CD14-positive monocyte (primary cell): ENCODE measurements around the gene ZNF776. TPM values are rescaled to one million over a fixed set of nuclear protein-coding genes. Genes with fewer than 3 reads are reported as not detected.

Experiments used
- DNase-seq, 3 donors: peaks; one replicate each; pipeline ENCODE4 v3.0.0-alpha.2; 2011 to 2022
- H2AFZ ChIP-seq: 2 replicates; pipeline ENCODE4 v1.6.0; 2012; ENCODE audit warnings: mild to moderate bottlenecking, low read depth, low read length, inconsistent platforms; ENCODE audit not compliant: insufficient read depth, poor library complexity, severe bottlenecking
- H3K27ac ChIP-seq, 2 donors: 1 replicate in 1 of 2; 2 replicates in 1 of 2; pipeline ENCODE4 v1.5.1; 2012 to 2013; ENCODE audit warnings: low read length in 2 of 2, control low read depth in 1 of 2, inconsistent platforms in 1 of 2, low read depth in 1 of 2, mild to moderate bottlenecking in 1 of 2
- H3K27me3 ChIP-seq, 2 donors: one replicate each; pipeline versions ENCODE4 v1.6.0 to v1.6.1; 2011 to 2013; ENCODE audit warnings: low read length in 2 of 2; ENCODE audit not compliant: control insufficient read depth in 2 of 2, insufficient read depth in 2 of 2
- H3K36me3 ChIP-seq, 2 donors: replicated peaks in 1 of 2; 1 replicate in 1 of 2; 2 replicates in 1 of 2; pipeline versions ENCODE4 v1.5.1 to v1.6.1; 2012 to 2013; ENCODE audit warnings: low read length in 2 of 2, control low read depth in 1 of 2, inconsistent platforms in 1 of 2, mild to moderate bottlenecking in 1 of 2; ENCODE audit not compliant: insufficient read depth in 2 of 2, control insufficient read depth in 1 of 2
- H3K4me1 ChIP-seq, 2 donors: 1 replicate in 1 of 2; 2 replicates in 1 of 2; pipeline versions ENCODE4 v1.5.1 to v1.6.1; 2012 to 2013; ENCODE audit warnings: low read length in 2 of 2, control low read depth in 1 of 2, inconsistent platforms in 1 of 2, mild to moderate bottlenecking in 1 of 2, moderate library complexity in 1 of 2; ENCODE audit not compliant: insufficient read depth in 2 of 2, control insufficient read depth in 1 of 2
- H3K4me2 ChIP-seq: replicated peaks from 2 replicates; pipeline ENCODE3; 2012; ENCODE audit warnings: low read length, moderate library complexity, mild to moderate bottlenecking; ENCODE audit not compliant: poor library complexity, severe bottlenecking; ENCODE audit errors: extremely low read depth
- H3K4me3 ChIP-seq, 3 experiments: fragments of 200-600 bp in 1 of 3; sonication (generic) in 1 of 3; replicated peaks in 1 of 3; 1 replicate in 2 of 3; 2 replicates in 1 of 3; pipeline ENCODE4 v1.5.1; 2011 to 2013; ENCODE audit warnings: low read length in 3 of 3, mild to moderate bottlenecking in 3 of 3, control low read depth in 2 of 3, low read depth in 2 of 3, inconsistent platforms in 1 of 3, moderate library complexity in 1 of 3
- H3K79me2 ChIP-seq: 2 replicates; pipeline ENCODE4 v1.6.0; 2012; ENCODE audit warnings: mild to moderate bottlenecking, control low read depth, inconsistent platforms, low read length, moderate library complexity; ENCODE audit not compliant: insufficient read depth
- H3K9ac ChIP-seq: 2 replicates; pipeline ENCODE4 v1.6.0; 2017; ENCODE audit warnings: low read length, mild to moderate bottlenecking; ENCODE audit not compliant: insufficient read depth, poor library complexity, severe bottlenecking
- H3K9me3 ChIP-seq, 2 donors: replicated peaks in 1 of 2; 1 replicate in 1 of 2; 2 replicates in 1 of 2; pipeline versions ENCODE4 v1.5.1 to v1.6.1; 2012 to 2013; ENCODE audit warnings: low read length in 2 of 2, control low read depth in 1 of 2; ENCODE audit not compliant: control insufficient read depth in 1 of 2, insufficient read depth in 1 of 2
- H4K20me1 ChIP-seq: 2 replicates; pipeline ENCODE4 v1.6.0; 2012; ENCODE audit warnings: mild to moderate bottlenecking, low read length, control low read depth, moderate library complexity; ENCODE audit not compliant: insufficient read depth
- H3K27ac Mint-ChIP-seq, 7 donors: one replicate each; pipeline ENCODE4 v1.8.0; 2020; ENCODE audit warnings: mild to moderate bottlenecking in 7 of 7, mixed read lengths in 7 of 7, moderate library complexity in 6 of 7, inconsistent platforms in 2 of 7
- H3K27me3 Mint-ChIP-seq, 3 donors: one replicate each; pipeline ENCODE4 v1.8.0; 2021 to 2022; ENCODE audit warnings: low read depth in 3 of 3, mild to moderate bottlenecking in 3 of 3, mixed read lengths in 3 of 3, moderate library complexity in 3 of 3, inconsistent platforms in 1 of 3
- H3K36me3 Mint-ChIP-seq, 2 donors: one replicate each; pipeline ENCODE4 v1.8.0; 2020; ENCODE audit warnings: mixed read lengths in 2 of 2, inconsistent platforms in 1 of 2, mild to moderate bottlenecking in 1 of 2
- H3K4me1 Mint-ChIP-seq: one replicate; pipeline ENCODE4 v1.8.0; 2020; ENCODE audit warnings: mild to moderate bottlenecking, mixed read lengths
- H3K4me3 Mint-ChIP-seq, 2 donors: one replicate each; pipeline ENCODE4 v1.8.0; 2020; ENCODE audit warnings: mild to moderate bottlenecking in 2 of 2, mixed read lengths in 2 of 2, moderate library complexity in 1 of 2
- H3K9me3 Mint-ChIP-seq, 7 donors: one replicate each; pipeline ENCODE4 v1.8.0; 2020 to 2022; ENCODE audit warnings: mixed read lengths in 7 of 7, mild to moderate bottlenecking in 6 of 7, moderate library complexity in 6 of 7, inconsistent platforms in 2 of 7
- WGBS: methylation state at CpG from one replicate; pipeline ENCODE4 v1.1.5; 2013; ENCODE audit warnings: missing lambda C conversion rate; ENCODE audit not compliant: insufficient coverage; 5-methylcytosine and 5-hydroxymethylcytosine counted together
- intact Hi-C, 2 donors: fragments of 100-400 bp; cut with micrococcal nuclease; formaldehyde crosslinking; loops; one replicate each; pipeline versions ENCODE4 v1.15.0 to v1.15.1; 2023
- polyA plus RNA-seq, 3 donors: library from polyadenylated mRNA; depleted of rRNA in 1 of 3; unstranded in 2 of 3; stranded (reverse) in 1 of 3; fragments of 300-500 nt in 2 of 3; fragments of >200 nt in 1 of 3; fragmentation: Illumina TruSeq in 2 of 3; gene quantifications; 1 replicate in 2 of 3; 2 replicates in 1 of 3; pipeline ENCODE4 v1.2.3, GENCODE V29; 2012 to 2021
- TF ChIP-seq, protein P1 (sequence below): fragments of 200-600 bp; IDR thresholded peaks from one replicate; pipeline ENCODE4 v1.8.0; 2022; ENCODE audit warnings: antibody characterized with exemption, mild to moderate bottlenecking

Gene ZNF776
- polyA plus RNA-seq, 3 donors = 1.9 to 4.4 (median 2.9) TPM

DNA sequence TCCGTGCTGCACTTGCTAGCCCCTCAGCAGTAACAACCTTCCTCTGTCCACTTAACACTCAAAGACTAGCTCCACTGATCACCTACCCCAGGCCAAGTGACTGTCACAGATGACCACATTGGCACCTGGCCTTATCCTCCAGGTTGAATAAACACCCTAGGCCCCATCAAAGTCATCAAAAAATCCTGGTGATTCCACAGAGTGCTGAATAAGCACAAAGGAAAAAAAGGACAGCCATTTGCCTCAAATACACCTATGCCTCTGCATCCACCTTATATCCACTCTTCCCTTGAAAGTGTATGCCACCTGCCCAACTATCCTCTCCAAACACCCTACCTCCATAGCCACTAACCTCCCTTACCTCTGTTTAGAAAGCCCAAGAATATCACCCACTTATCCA lies 40.3 kb upstream of the ZNF776 start:
- WGBS = 100% methylated on average over 1 of the region's 1 CpG
- intact Hi-C loops = no loop called here
- Histone ChIP-seq H2AFZ (no peak overlapping the region), H3K4me1 (peaks cover 5 to 10% of the 10 kb centered on the region in 2 donors), H3K36me3 (peaks cover 0 to 22% of the 10 kb centered on the region in 2 donors), H3K9me3 (peaks cover 85 to 90% of the 10 kb centered on the region in 2 donors), H3K4me2 (no peak overlapping the region), H4K20me1 (no peaks in the 10 kb centered on the region), H3K27ac (no peak overlapping the region), H3K27me3 (peaks cover 0 to 10% of the 10 kb centered on the region in 2 donors), H3K79me2 (no peaks in the 10 kb centered on the region), H3K9ac (no peak overlapping the region), H3K4me3 (no peak overlapping the region)
- Mint-ChIP-seq H3K27me3 (peaks cover 20 to 23% (median 22%) of the 10 kb centered on the region in 3 donors), H3K9me3 (peaks cover 55 to 98% (median 90%) of the 10 kb centered on the region in 7 donors), H3K4me1 (peaks cover 27% of the 10 kb centered on the region), H3K4me3 (no peak overlapping the region), H3K36me3 (peaks cover 25 to 44% of the 10 kb centered on the region in 2 donors), H3K27ac (no peak overlapping the region)
- TF ChIP-seq, protein P1, sequence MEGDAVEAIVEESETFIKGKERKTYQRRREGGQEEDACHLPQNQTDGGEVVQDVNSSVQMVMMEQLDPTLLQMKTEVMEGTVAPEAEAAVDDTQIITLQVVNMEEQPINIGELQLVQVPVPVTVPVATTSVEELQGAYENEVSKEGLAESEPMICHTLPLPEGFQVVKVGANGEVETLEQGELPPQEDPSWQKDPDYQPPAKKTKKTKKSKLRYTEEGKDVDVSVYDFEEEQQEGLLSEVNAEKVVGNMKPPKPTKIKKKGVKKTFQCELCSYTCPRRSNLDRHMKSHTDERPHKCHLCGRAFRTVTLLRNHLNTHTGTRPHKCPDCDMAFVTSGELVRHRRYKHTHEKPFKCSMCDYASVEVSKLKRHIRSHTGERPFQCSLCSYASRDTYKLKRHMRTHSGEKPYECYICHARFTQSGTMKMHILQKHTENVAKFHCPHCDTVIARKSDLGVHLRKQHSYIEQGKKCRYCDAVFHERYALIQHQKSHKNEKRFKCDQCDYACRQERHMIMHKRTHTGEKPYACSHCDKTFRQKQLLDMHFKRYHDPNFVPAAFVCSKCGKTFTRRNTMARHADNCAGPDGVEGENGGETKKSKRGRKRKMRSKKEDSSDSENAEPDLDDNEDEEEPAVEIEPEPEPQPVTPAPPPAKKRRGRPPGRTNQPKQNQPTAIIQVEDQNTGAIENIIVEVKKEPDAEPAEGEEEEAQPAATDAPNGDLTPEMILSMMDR = no peak
- DNase-seq = no peak

DNA sequence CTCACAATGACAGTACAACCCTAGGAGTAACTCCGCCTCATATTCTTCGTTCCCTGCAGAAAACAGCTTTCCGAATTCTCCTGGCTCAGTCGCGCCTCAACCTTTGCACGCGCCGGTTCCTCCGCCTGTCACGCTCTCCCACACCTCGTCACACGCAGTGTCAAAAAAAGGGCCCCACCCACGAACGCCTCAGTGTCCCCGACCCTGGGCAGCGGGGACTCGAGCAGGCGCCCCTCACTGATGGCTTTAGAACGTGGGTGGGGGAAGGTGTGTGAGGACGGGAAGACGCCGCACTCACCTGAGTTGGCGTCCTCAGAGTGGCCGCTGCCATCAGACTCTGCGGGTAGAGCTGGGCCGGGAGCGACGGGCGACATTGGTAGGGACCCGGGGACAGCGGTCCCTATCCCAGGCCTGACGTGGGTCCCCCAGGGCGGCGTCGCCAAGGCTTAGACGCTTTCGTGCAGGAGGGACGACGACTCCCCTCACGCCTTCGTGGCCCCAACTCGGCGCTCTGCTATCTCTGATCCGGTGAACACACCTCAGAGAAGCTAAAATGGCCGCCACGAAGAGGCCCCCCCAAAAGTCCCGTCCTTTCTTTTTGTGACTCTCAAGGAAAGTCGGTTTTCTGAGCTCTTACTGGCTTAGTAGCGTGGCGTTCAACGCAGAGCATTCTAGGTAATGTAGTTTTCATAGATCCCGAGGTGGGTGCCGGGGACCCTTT lies 37.8 kb upstream of the ZNF776 start, which contains the start of gene ZNF154:
Gene ZNF154, minus strand, starts transcription at position 564 of the 721 bp plus-strand sequence. Its CDS starts 233 bp downstream, at position 331.
- intact Hi-C loops = no loop called here
- 5% methylated on average over 51 of the region's 53 CpGs for whole genome bisulfite sequencing
- peaks cover 79% of the 10 kb centered on the region in 2 donors for H3K9me3 ChIP-seq

More for the DNA sequence above, 37.8 kb upstream of the ZNF776 start, which contains the start of gene ZNF154:
- Histone ChIP-seq H3K4me3 (peak within 1 kb of the TSS; percentile 4 to 69 (median 36)), H3K36me3 (peaks cover 0 to 5% of the 10 kb centered on the region in 2 donors), H3K27me3 (peaks cover 0 to 10% of the 10 kb centered on the region in 2 donors), H3K4me2 (peak within 1 kb of the TSS; percentile 71), H2AFZ (peak within 1 kb of the TSS; percentile 63), H4K20me1 (no peaks in the 10 kb centered on the region), H3K4me1 (peaks cover 5 to 10% of the 10 kb centered on the region in 2 donors), H3K27ac (no peak within 1 kb of the TSS), H3K79me2 (no peaks in the 10 kb centered on the region), H3K9ac (peak within 1 kb of the TSS; percentile 27)
- H3K27ac Mint-ChIP-seq = peak within 1 kb of the TSS in 1 of 7 donors; percentile 87
- H3K4me1 Mint-ChIP-seq = peaks cover 27% of the 10 kb centered on the region
- peaks cover 20 to 23% (median 22%) of the 10 kb centered on the region in 3 donors for H3K27me3 Mint-ChIP-seq
- H3K9me3 Mint-ChIP-seq = peaks cover 42 to 94% (median 78%) of the 10 kb centered on the region in 7 donors
- DNase-seq = no peak
- H3K4me3 Mint-ChIP-seq = peak within 1 kb of the TSS; percentile 81 to 90
- H3K36me3 Mint-ChIP-seq = peaks cover 16 to 29% of the 10 kb centered on the region in 2 donors
- TF ChIP-seq, protein P1 = no peak
